Activated T-cell treated with anti-CD3 and anti-CD28 coated beads, Interleukin-2, amount 50 U/mL, for 48 hours (primary cell): ENCODE data around the gene MBLAC1.

Experiments
- DNase-seq, 2 experiments: peaks; one replicate each; pipeline ENCODE4 v3.0.0-alpha.2; 2020

MBLAC1 gene

DNA sequence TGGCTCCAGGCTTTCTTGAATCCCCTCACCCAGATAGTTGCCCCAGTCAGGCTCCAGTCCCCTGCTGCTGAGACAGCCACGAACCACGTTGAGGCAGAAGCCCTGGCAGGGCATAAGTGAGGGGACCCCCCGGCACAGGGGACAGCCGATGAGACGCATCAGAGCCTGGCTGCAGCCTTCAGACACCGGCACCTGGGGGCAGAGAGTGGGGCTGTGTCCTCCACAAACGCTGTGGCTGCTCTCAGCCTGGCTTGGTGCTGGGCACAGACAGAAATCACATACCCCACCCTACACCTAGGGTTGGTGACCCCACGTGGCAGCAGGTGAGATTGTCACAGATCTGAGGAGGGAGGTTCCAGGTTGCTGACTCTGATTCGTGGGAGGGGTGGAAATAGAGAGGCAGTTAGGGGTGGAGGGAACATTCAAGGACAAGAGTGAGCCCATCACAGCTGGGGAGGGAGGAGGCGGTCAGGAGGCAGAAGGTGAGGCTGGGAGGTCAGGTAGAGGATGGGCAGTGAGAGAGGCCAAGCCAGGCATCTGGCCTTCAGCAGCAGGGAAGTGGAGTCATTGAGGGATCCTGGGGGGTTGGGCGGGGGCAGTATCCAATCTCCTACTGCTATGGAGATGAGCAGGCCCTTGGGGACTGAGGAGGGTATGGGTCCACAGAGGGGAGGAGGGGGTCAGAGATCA is 47.2 kb downstream of the MBLAC1 start:
- DNase-seq, result no peak

GRCh38 chr7:100174582-100174981 is 47.8 kb downstream of the MBLAC1 start:
- no peak for DNase-seq

DNA sequence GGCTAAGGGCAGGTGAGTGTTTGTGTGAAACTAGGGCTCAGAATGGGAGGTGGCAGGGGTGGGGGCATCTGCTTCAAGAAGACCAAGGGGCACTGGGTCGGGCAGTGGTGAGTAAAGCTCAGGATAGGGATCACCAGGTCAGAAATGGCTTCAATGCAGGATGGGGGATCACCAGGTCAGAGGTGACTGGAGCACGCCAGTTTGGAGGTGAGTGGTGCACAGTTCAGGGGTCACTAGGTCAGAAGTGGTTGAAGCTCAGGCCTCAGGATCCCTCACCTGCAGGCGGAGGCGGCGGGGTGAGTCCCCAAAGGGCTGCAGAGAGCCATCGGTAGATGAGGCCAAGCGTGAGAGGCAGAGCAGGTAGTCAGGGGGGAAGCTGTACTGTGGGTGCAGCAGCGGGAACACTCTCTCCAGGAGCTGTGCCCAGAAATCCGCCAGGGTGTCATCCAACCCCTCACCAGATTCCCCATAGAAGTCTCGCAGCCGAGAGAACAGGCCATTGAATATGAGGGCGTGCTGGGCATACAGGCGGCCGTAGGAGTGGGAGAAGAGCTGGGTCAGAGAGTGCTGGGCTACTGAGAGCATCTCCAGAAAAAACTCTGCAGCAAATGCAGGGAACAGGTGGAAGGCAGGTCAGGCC is 48.6 kb downstream of the MBLAC1 start:
- no peak for DNase-seq

GRCh38 chr7:100176096-100177044 is 49.6 kb downstream of the MBLAC1 start:
- DNase-seq, result no peak

- DNase-seq, result peak; percentile 100
Observed at GRCh38 chr7:100177045-100178001, 50.6 kb downstream of the MBLAC1 start, which contains the start of the genes GPC2 and STAG3. GPC2 (minus strand) TSS chr7:100177381; CDS start chr7:100177199, 182 bp downstream. STAG3 (plus strand) TSS chr7:100177918; CDS start chr7:100180557, 2,639 bp downstream.
